Measurements from ENCODE around the gene PCDH9. TPM values are rescaled to one million over a fixed set of nuclear protein-coding genes. Genes with fewer than 3 reads are reported as not detected.

Gene PCDH9
- total and polyA plus RNA-seq, 10 of the 15 experiments (the other 5 are each of a cell fraction or from before 2014, with no cell fraction given), result 0.02 to 2.3 (median 0.05) TPM; not detected in 1

DNA sequence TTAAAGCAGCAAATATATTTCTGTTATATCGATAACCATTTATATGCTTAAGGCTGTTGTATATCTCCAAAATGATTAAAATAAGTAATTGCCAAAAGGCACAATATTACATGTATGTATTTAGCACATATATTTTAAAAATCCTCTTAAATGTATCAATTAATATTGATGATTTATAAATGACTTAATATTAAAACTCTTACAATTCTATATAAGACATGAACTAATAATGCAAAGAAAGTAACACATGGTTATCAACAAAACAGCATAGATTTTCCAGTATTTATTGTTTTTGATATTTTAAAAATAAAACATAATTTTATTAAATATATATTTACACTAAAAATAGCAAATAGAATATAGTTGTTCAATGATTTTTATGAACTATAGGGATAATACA is 32.4 kb downstream of the PCDH9 start:
- H3K4me2 ChIP-seq (ENCODE audit: control insufficient read depth, insufficient read depth), result no peak overlapping the region
- FAIRE-seq (no peak), ATAC-seq (no peak), DNase-seq (ENCODE audit: low read depth, low spot score) (no peak)
- no peaks in the 10 kb centered on the region for H3K79me2 ChIP-seq (ENCODE audit: control insufficient read depth, insufficient read depth, low read length)
- H2AFZ ChIP-seq (ENCODE audit: control insufficient read depth, low read depth, low read length), result no peak overlapping the region
- POLR2A ChIA-PET, result no interaction called here
- H3K4me3 ChIP-seq, result no peak overlapping the region
- no peaks in the 10 kb centered on the region for H3K4me1 ChIP-seq (ENCODE audit: control insufficient read depth, insufficient read depth, low read length)
- SMC1A ChIA-PET (ENCODE audit: uncharacterized antibody, unreplicated experiment), result no interaction called here
- no peaks in the 10 kb centered on the region for H4K20me1 ChIP-seq (ENCODE audit: control insufficient read depth, insufficient read depth)
- in situ Hi-C loops (cut with MboI), result no loop called here
- intact Hi-C loops (cut with micrococcal nuclease; ENCODE audit: unreplicated experiment), result no loop called here
- TF ChIP-seq TAF1 (IDR thresholded peaks at IDR 0.05; ENCODE audit: borderline replicate concordance, low read depth, low read length) (no peak), POLR2A (IDR thresholded peaks at IDR 0.05; ENCODE audit: low read depth, low read length) (no peak), RBBP5 (conservative IDR thresholded peaks at IDR 0.05) (no peak), SREBF2 (IDR thresholded peaks at IDR 0.05; ENCODE audit: low read length) (no peak), E2F8 (IDR thresholded peaks at IDR 0.05; ENCODE audit: low read depth, partially characterized antibody) (no peak), STAT3 (IDR thresholded peaks at IDR 0.05; ENCODE audit: low read depth, low read length) (no peak), SMC3 (IDR thresholded peaks at IDR 0.05; ENCODE audit: borderline replicate concordance, low read length) (no peak), PBX3 (IDR thresholded peaks at IDR 0.05; ENCODE audit: insufficient replicate concordance, low read depth, low read length) (no peak), RAD21 (IDR thresholded peaks at IDR 0.05; ENCODE audit: insufficient read depth, low read depth, low read length) (no peak), PAX5 (IDR thresholded peaks at IDR 0.05; ENCODE audit: borderline replicate concordance, low read depth, low read length) (no peak), IRF5 (IDR thresholded peaks at IDR 0.05; ENCODE audit: borderline replicate concordance) (no peak)
- WGBS (ENCODE audit: insufficient coverage, insufficient replicate concordance, low lambda C conversion rate, missing lambda C conversion rate), result 100% methylated on average over 1 of the region's 1 CpG
- H3K9ac ChIP-seq (ENCODE audit: control insufficient read depth, insufficient read depth, low read length), result no peak overlapping the region
- BruUV-seq (replicated peaks), result no TSS peak
- CTCF ChIA-PET, result interaction anchor here (1.2 kb wide), 1 partner anchor 11 kb away, joined by 3 read pairs; no protein-coding TSS in a partner anchor
- RAD21 ChIA-PET (ENCODE audit: unreplicated experiment), result no interaction called here
- no peaks in the 10 kb centered on the region for H3K36me3 ChIP-seq (ENCODE audit: control insufficient read depth in 2 of 2, insufficient read depth in 2 of 2, low read length in 1 of 2)
- no peaks in the 10 kb centered on the region for H3K27me3 ChIP-seq (replicated peaks in 1 of 2; ENCODE audit: control insufficient read depth in 2 of 2, insufficient read depth in 2 of 2, low read length in 1 of 2)
- no peaks in the 10 kb centered on the region for H3K9me3 ChIP-seq (replicated peaks; ENCODE audit: control insufficient read depth, insufficient read depth, low read length)
- H3K27ac ChIP-seq (ENCODE audit: control insufficient read depth, insufficient read depth), result no peak overlapping the region
